ENCODE data around the gene ARHGAP44.

DNA sequence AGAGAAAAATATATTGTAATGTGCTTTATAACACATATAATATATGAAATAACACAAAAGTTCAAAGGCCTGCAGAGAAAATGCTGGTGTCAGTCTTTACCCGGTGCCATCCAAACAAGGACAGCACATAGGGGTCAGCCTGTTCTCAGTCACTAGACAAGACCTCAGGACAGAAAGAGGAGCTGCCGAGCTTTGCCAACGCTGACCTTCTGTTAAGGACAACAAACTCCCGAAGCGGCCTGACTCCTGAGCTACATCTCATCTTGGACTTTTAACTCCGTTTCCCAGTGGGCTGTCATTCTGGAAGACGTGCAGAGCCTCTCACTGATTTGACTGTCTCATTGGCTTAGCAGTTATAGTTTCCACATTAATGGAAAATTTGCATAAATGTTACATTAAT is 221.7 kb downstream of the ARHGAP44 start:
- TF ChIP-seq, protein P1, sequence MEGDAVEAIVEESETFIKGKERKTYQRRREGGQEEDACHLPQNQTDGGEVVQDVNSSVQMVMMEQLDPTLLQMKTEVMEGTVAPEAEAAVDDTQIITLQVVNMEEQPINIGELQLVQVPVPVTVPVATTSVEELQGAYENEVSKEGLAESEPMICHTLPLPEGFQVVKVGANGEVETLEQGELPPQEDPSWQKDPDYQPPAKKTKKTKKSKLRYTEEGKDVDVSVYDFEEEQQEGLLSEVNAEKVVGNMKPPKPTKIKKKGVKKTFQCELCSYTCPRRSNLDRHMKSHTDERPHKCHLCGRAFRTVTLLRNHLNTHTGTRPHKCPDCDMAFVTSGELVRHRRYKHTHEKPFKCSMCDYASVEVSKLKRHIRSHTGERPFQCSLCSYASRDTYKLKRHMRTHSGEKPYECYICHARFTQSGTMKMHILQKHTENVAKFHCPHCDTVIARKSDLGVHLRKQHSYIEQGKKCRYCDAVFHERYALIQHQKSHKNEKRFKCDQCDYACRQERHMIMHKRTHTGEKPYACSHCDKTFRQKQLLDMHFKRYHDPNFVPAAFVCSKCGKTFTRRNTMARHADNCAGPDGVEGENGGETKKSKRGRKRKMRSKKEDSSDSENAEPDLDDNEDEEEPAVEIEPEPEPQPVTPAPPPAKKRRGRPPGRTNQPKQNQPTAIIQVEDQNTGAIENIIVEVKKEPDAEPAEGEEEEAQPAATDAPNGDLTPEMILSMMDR (IDR thresholded peaks at IDR 0.05; ENCODE audit: borderline replicate concordance, extremely low read depth, low read length, poor library complexity, severe bottlenecking), result no peak
- no peak for TF ChIP-seq EZH2 (IDR thresholded peaks at IDR 0.05; ENCODE audit: borderline replicate concordance, low read depth, low read length, severe bottlenecking)
